IMR-90 (cell line): ENCODE measurements around the gene FGGY. TPM values are rescaled to one million over a fixed set of nuclear protein-coding genes. Genes with fewer than 3 reads are reported as not detected.
A peak's percentile ranks its signal among the peaks of the same experiment; 100 is the strongest.

Experiments
- ATAC-seq: fragments of 200-7000 bp; cut with Tn5 transposase; 2 replicates; pipeline ENCODE4 v1.9.1; 2020; ENCODE audit warnings: low read depth, mild to moderate bottlenecking, moderate library complexity
- BruUV-seq: library from RNA; stranded (reverse); fragments of 400-500 nt; replicated peaks from 2 replicates; lab custom pipeline; 2021; lab: Mats Ljungman, UMichigan
- CTCF ChIA-PET: fragments of 300-600 bp; formaldehyde crosslinking; extraction: SDS; loops from one replicate; lab custom pipeline; 2021; ENCODE audit warnings: antibody characterized with exemption; lab: Yijun Ruan, JAX
- POLR2A ChIA-PET: fragments of 300-600 bp; sonication (Branson Sonifier 250); formaldehyde crosslinking; loops from one replicate; lab custom pipeline; 2022; ENCODE audit warnings: antibody characterized with exemption; ENCODE audit not compliant: unreplicated experiment; lab: Charles Lee
- DNase-seq: peaks from one replicate; pipeline ENCODE4 v3.0.0; 2013
- H2AFZ ChIP-seq: replicated peaks from 2 replicates; pipeline ENCODE3; 2013; ENCODE audit warnings: low read length, mild to moderate bottlenecking; ENCODE audit not compliant: poor library complexity
- H2AK5ac ChIP-seq: 2 replicates; pipeline ENCODE4 v1.6.1; 2013; ENCODE audit warnings: low read depth, low read length, inconsistent platforms
- H2AK9ac ChIP-seq: replicated peaks from 2 replicates; pipeline ENCODE3; 2013; ENCODE audit warnings: mild to moderate bottlenecking, low read depth, low read length, moderate library complexity; ENCODE audit not compliant: poor library complexity
- H2BK120ac ChIP-seq: 2 replicates; pipeline ENCODE4 v1.6.1; 2013; ENCODE audit warnings: low read depth, low read length, inconsistent platforms
- H2BK15ac ChIP-seq: 3 replicates; pipeline ENCODE4 v1.6.1; 2013; ENCODE audit warnings: low read depth, low read length, inconsistent platforms
- H2BK20ac ChIP-seq: 2 replicates; pipeline ENCODE4 v1.6.1; 2013; ENCODE audit warnings: low read depth, mild to moderate bottlenecking, inconsistent platforms, low read length, moderate library complexity
- H2BK5ac ChIP-seq: 2 replicates; pipeline ENCODE4 v1.6.1; 2013; ENCODE audit warnings: mild to moderate bottlenecking, low read depth, low read length, inconsistent platforms; ENCODE audit not compliant: poor library complexity, severe bottlenecking
- H3K14ac ChIP-seq: replicated peaks from 2 replicates; pipeline ENCODE4 v1.6.1; 2013; ENCODE audit warnings: low read depth, low read length, inconsistent platforms
- H3K18ac ChIP-seq: 2 replicates; pipeline ENCODE4 v1.6.1; 2013; ENCODE audit warnings: low read depth, low read length, control low read depth
- H3K23ac ChIP-seq: 2 replicates; pipeline ENCODE4 v1.6.1; 2013; ENCODE audit warnings: low read depth, low read length, inconsistent platforms
- H3K27ac ChIP-seq: 2 replicates; pipeline ENCODE4 v1.5.1; 2013; ENCODE audit warnings: mild to moderate bottlenecking, control low read depth, low read length; ENCODE audit not compliant: insufficient read depth
- H3K27me3 ChIP-seq: 2 replicates; pipeline ENCODE4 v1.6.1; 2013; ENCODE audit warnings: low read length; ENCODE audit not compliant: control insufficient read depth, insufficient read depth
- H3K36me3 ChIP-seq: 2 replicates; pipeline ENCODE4 v1.6.1; 2013; ENCODE audit warnings: low read length, mixed read lengths; ENCODE audit not compliant: control insufficient read depth, insufficient read depth
- H3K4ac ChIP-seq: 2 replicates; pipeline ENCODE4 v1.6.1; 2013; ENCODE audit warnings: low read depth, low read length, inconsistent platforms
- H3K4me1 ChIP-seq: 2 replicates; pipeline ENCODE4 v1.6.1; 2013; ENCODE audit warnings: low read length, mixed read lengths; ENCODE audit not compliant: control insufficient read depth, insufficient read depth
- H3K4me2 ChIP-seq: 2 replicates; pipeline ENCODE4 v1.6.1; 2013; ENCODE audit warnings: low read depth, mild to moderate bottlenecking, control low read depth, low read length, moderate library complexity
- H3K4me3 ChIP-seq: 2 replicates; pipeline ENCODE4 v1.5.1; 2013; ENCODE audit warnings: low read depth, mild to moderate bottlenecking, control low read depth, low read length, moderate library complexity; ENCODE audit not compliant: insufficient read depth
- H3K56ac ChIP-seq: 2 replicates; pipeline ENCODE4 v1.6.1; 2013; ENCODE audit warnings: low read length, inconsistent platforms; ENCODE audit not compliant: insufficient read depth; ENCODE audit errors: extremely low read depth
- H3K79me1 ChIP-seq, 2 experiments: 2 replicates each; pipeline ENCODE4 v1.6.1; 2013; ENCODE audit warnings: low read length in 2 of 2, inconsistent platforms in 1 of 2, low read depth in 1 of 2
- H3K9ac ChIP-seq: 2 replicates; pipeline ENCODE4 v1.6.1; 2013; ENCODE audit warnings: low read depth, low read length, control low read depth
- H3K9me1 ChIP-seq: 2 replicates; pipeline ENCODE4 v1.6.1; 2013; ENCODE audit warnings: low read length, inconsistent platforms; ENCODE audit not compliant: insufficient read depth
- H3K9me3 ChIP-seq: 2 replicates; pipeline ENCODE4 v1.6.1; 2013; ENCODE audit warnings: low read length; ENCODE audit not compliant: control insufficient read depth, insufficient read depth
- H4K20me1 ChIP-seq: 2 replicates; pipeline ENCODE4 v1.6.1; 2013; ENCODE audit warnings: low read length, inconsistent platforms; ENCODE audit not compliant: insufficient read depth
- H4K5ac ChIP-seq: 2 replicates; pipeline ENCODE4 v1.6.1; 2013; ENCODE audit warnings: mild to moderate bottlenecking, low read depth, low read length, control low read depth
- H4K8ac ChIP-seq, 2 experiments: 2 replicates each; pipeline ENCODE4 v1.6.1; 2013; ENCODE audit warnings: low read depth in 2 of 2, low read length in 2 of 2, control low read depth in 1 of 2, inconsistent platforms in 1 of 2
- H4K91ac ChIP-seq: 2 replicates; pipeline ENCODE4 v1.6.1; 2013; ENCODE audit warnings: low read depth, low read length, inconsistent platforms; ENCODE audit not compliant: insufficient read depth
- BHLHE40 ChIP-seq: fragments of 150-350 bp; IDR thresholded peaks from 2 replicates; pipeline ENCODE4 v1.6.1; 2016; ENCODE audit warnings: mild to moderate bottlenecking, low read depth, low read length
- CEBPB ChIP-seq: IDR thresholded peaks from 2 replicates; pipeline ENCODE4 v1.6.1; 2012; ENCODE audit warnings: low read depth, low read length, improper control_type of control experiment
- CHD1 ChIP-seq: IDR thresholded peaks from 2 replicates; pipeline ENCODE4 v1.6.1; 2012; ENCODE audit warnings: low read depth, low read length, improper control_type of control experiment
- CTCF ChIP-seq: conservative IDR thresholded peaks from 2 replicates; pipeline ENCODE4 v1.5.1; 2012; ENCODE audit warnings: mild to moderate bottlenecking, low read depth, low read length, improper control_type of control experiment
- ELK1 ChIP-seq: fragments of 150-350 bp; IDR thresholded peaks from 2 replicates; pipeline ENCODE4 v1.6.1; 2016; ENCODE audit warnings: low read depth, mild to moderate bottlenecking, low read length, moderate library complexity, borderline replicate concordance
- MAZ ChIP-seq: IDR thresholded peaks from 2 replicates; pipeline ENCODE4 v1.6.1; 2012; ENCODE audit warnings: low read depth, mild to moderate bottlenecking, low read length, improper control_type of control experiment, moderate library complexity, borderline replicate concordance
- NFE2L2 ChIP-seq: fragments of 150-350 bp; IDR thresholded peaks from 2 replicates; pipeline ENCODE4 v1.6.1; 2016; ENCODE audit warnings: low read depth, mild to moderate bottlenecking, low read length
- POLR2A ChIP-seq: IDR thresholded peaks from 2 replicates; pipeline ENCODE4 v1.6.1; 2012; ENCODE audit warnings: mild to moderate bottlenecking, low read depth, low read length
- RAD21 ChIP-seq: IDR thresholded peaks from 2 replicates; pipeline ENCODE4 v1.6.1; 2012; ENCODE audit warnings: low read length, improper control_type of control experiment
- RCOR1 ChIP-seq: IDR thresholded peaks from 2 replicates; pipeline ENCODE4 v1.6.1; 2012; ENCODE audit warnings: mild to moderate bottlenecking, low read length, improper control_type of control experiment; ENCODE audit not compliant: insufficient replicate concordance
- RFX5 ChIP-seq: IDR thresholded peaks from 2 replicates; pipeline ENCODE4 v1.8.0; 2012; ENCODE audit warnings: low read depth, mild to moderate bottlenecking, low read length, moderate library complexity
- SMC3 ChIP-seq: fragments of 150-350 bp; IDR thresholded peaks from 2 replicates; pipeline ENCODE4 v1.6.1; 2016; ENCODE audit warnings: low read depth, mild to moderate bottlenecking, antibody characterized with exemption, low read length, moderate library complexity
- USF2 ChIP-seq: fragments of 150-350 bp; IDR thresholded peaks from 2 replicates; pipeline ENCODE4 v1.6.1; 2017; ENCODE audit warnings: mild to moderate bottlenecking, antibody characterized with exemption, low read length, low read depth
- WGBS, 2 experiments: methylation state at CpG; one replicate each; pipeline versions ENCODE4 v1.1.5 to v1.1.7; 2013; ENCODE audit warnings: missing lambda C conversion rate in 2 of 2; ENCODE audit not compliant: insufficient read length in 1 of 2; ENCODE audit errors: extremely low coverage in 2 of 2; 5-methylcytosine and 5-hydroxymethylcytosine counted together
- dilution Hi-C: fragments of 300-500 bp; cut with HindIII; formaldehyde crosslinking; loops from one replicate; pipeline ENCODE4 v1.14.3; 2018; ENCODE audit warnings: low sequenced_read_pairs; ENCODE audit not compliant: unreplicated experiment
- in situ Hi-C: fragments of 300-500 bp; cut with MboI; formaldehyde crosslinking; loops from 3 replicates; pipeline ENCODE4 v1.14.3; 2019; ENCODE audit warnings: low sequenced_read_pairs, inconsistent platforms, mixed read lengths
- intact Hi-C: fragments of 100-400 bp; cut with micrococcal nuclease; formaldehyde crosslinking; loops from 2 replicates; pipeline ENCODE4 v1.10.0; 2022
- polyA plus RNA-seq, 3 experiments: library from polyadenylated mRNA; depleted of rRNA; stranded (reverse); fragments of >200 nt; gene quantifications; 2 replicates each; pipeline ENCODE4 v1.2.3, GENCODE V29; 2012; ENCODE audit warnings: low replicate concordance in 1 of 3
- total RNA-seq: library from RNA; depleted of rRNA; stranded (reverse); fragments of >200 nt; gene quantifications from 2 replicates; pipeline ENCODE4 v1.2.3, GENCODE V29; 2012

The FGGY gene
- total and polyA plus RNA-seq, 2 of the 4 experiments (the other 2 are of a cell fraction): 5.6 to 14.0 TPM

GRCh38 chr1:59730759-59731478, 434.0 kb downstream of the FGGY start:
- peak overlapping the region; percentile 85 for H3K27ac ChIP-seq
- H2BK20ac ChIP-seq: peak overlapping the region; percentile 96
- peak overlapping the region; percentile 98 for H2BK5ac ChIP-seq
- H2AFZ ChIP-seq: peak overlapping the region; percentile 37
- H2AK9ac ChIP-seq: peak overlapping the region; percentile 88
- H3K9me3 ChIP-seq: no peaks in the 10 kb centered on the region
- dilution Hi-C loops (no loop called here), in situ Hi-C loops (no loop called here), intact Hi-C loops (loop anchor here (1.0 to 2.0 kb wide), 2 partner anchors 24 to 947 kb away; partner anchors contain the start of gene JUN)
- H3K27me3 ChIP-seq: no peaks in the 10 kb centered on the region
- H4K5ac ChIP-seq: peak overlapping the region; percentile 96
- peaks cover 19% of the 10 kb centered on the region for H3K9me1 ChIP-seq
- POLR2A ChIA-PET: interaction anchor here (0.7 to 1.2 kb wide), 3 partner anchors 8 to 947 kb away, joined by 3 to 7 read pairs (median 3); partner anchors contain the start of gene JUN
- peak; percentile 68 for ATAC-seq
- H3K56ac ChIP-seq: peak overlapping the region; percentile 78
- H3K4me3 ChIP-seq: no peak overlapping the region
- H3K18ac ChIP-seq: peak overlapping the region; percentile 99
- peak; percentile 99 for DNase-seq
- peaks cover 0 to 5% of the 10 kb centered on the region in 2 experiments; a peak in 1 of 4 replicates for H3K79me1 ChIP-seq
- peak overlapping the region; percentile 98 for H3K23ac ChIP-seq
- peak overlapping the region; percentile 96 for H3K14ac ChIP-seq
- peak overlapping the region; percentile 58 for H3K4me2 ChIP-seq
- peak overlapping the region; percentile 98 for H2BK15ac ChIP-seq
- peak overlapping the region; percentile 95 for H4K91ac ChIP-seq
- H3K36me3 ChIP-seq: no peaks in the 10 kb centered on the region
- H2BK120ac ChIP-seq: peak overlapping the region; percentile 99
- CTCF ChIA-PET: interaction anchor here (0.6 to 1.8 kb wide), 3 partner anchors 28 to 1166 kb away, joined by 3 to 4 read pairs (median 4); no protein-coding TSS in a partner anchor
- H3K4me1 ChIP-seq: peaks cover 36% of the 10 kb centered on the region
- BruUV-seq: no TSS peak
- H4K20me1 ChIP-seq: no peaks in the 10 kb centered on the region; the same call in 1 of the 2 replicates
- H3K4ac ChIP-seq: peak overlapping the region; percentile 94
- peak overlapping the region; percentile 48 for H3K9ac ChIP-seq
- peak overlapping the region; percentile 94 for H2AK5ac ChIP-seq
- peak overlapping the region; percentile 93 for H4K8ac ChIP-seq
- WGBS, 2 experiments: 0% methylated on average over 7 of the region's 12 CpGs; no CpG with 5 or more reads in 1 of the 2 experiments
- TF ChIP-seq USF2 (no peak), RCOR1 (peak; percentile 68), SMC3 (no peak), CHD1 (no peak), BHLHE40 (peak; percentile 15; the same call in 1 of the 2 replicates), RFX5 (no peak), CEBPB (peak; percentile 73), MAZ (no peak), NFE2L2 (peak; percentile 98), POLR2A (peak; percentile 59; the same call in 1 of the 2 replicates), RAD21 (no peak), CTCF (no peak), ELK1 (no peak)
